K562 (cell line): ENCODE results near the gene GIMAP8. TPM values are rescaled to one million over a fixed set of nuclear protein-coding genes. Genes with fewer than 3 reads are reported as not detected.

ENCODE experiments used
- ATAC-seq: fragments of 200-7000 bp; cut with Tn5 transposase; 3 replicates; pipeline ENCODE4 v1.9.1; 2020; ENCODE audit warnings: moderate library complexity
- BruUV-seq: library from RNA; stranded (reverse); fragments of 400-500 nt; replicated peaks from 2 replicates; lab custom pipeline; 2021; lab: Mats Ljungman, UMichigan
- CTCF ChIA-PET: fragments of 300-600 bp; formaldehyde crosslinking; extraction: SDS; loops from one replicate; lab custom pipeline; 2021; ENCODE audit warnings: low intra/inter-chr PET ratio; lab: Yijun Ruan, JAX
- POLR2A ChIA-PET: fragments of 300-600, 350-650 bp; sonication (Branson Sonifier 250); formaldehyde crosslinking; extraction: SDS; loops from one replicate; lab custom pipeline; 2021; ENCODE audit warnings: antibody characterized with exemption, inconsistent platforms; lab: Yijun Ruan, JAX
- DNase-seq, 4 experiments: peaks; one replicate each; pipeline versions ENCODE4 v3.0.0 to v3.0.0-alpha.2; 2011 to 2018; ENCODE audit warnings: low spot score in 3 of 4, mixed read lengths in 3 of 4; ENCODE audit errors: extremely low read depth in 1 of 4
- FAIRE-seq: peaks from 2 replicates; lab custom pipeline; 2011; peaks lifted over from hg19 to GRCh38; lab: Jason Lieb, UNC
- H2AFZ ChIP-seq: 2 replicates; pipeline ENCODE4 v1.6.0; 2011; ENCODE audit warnings: low read depth, low read length, control low read depth, inconsistent platforms
- H3K27ac ChIP-seq: fragments of 200-600 bp; 3 replicates; pipeline ENCODE4 v1.8.0; 2011; ENCODE audit warnings: low read depth, mild to moderate bottlenecking, control low read depth, inconsistent platforms, low read length, moderate library complexity, mixed read lengths; ENCODE audit errors: extremely low read depth
- H3K27me3 ChIP-seq, 2 experiments: fragments of 300-600 bp in 1 of 2; 2 replicates in 1 of 2; 3 replicates in 1 of 2; pipeline versions ENCODE4 v1.6.0 to v1.8.0; 2011; ENCODE audit warnings: inconsistent platforms in 2 of 2, low read length in 2 of 2, mild to moderate bottlenecking in 1 of 2, mixed read lengths in 1 of 2, moderate library complexity in 1 of 2; ENCODE audit not compliant: control insufficient read depth in 2 of 2, insufficient read depth in 2 of 2
- H3K36me3 ChIP-seq: fragments of 300-600 bp; 3 replicates; pipeline ENCODE4 v1.8.0; 2011; ENCODE audit warnings: mild to moderate bottlenecking, low read length, inconsistent platforms; ENCODE audit not compliant: control insufficient read depth, insufficient read depth
- H3K4me1 ChIP-seq, 2 experiments: fragments of 200-600 bp in 1 of 2; replicated peaks in 1 of 2; 2 replicates in 1 of 2; 3 replicates in 1 of 2; pipeline versions ENCODE4 v1.5.1 to v1.8.0; 2011; ENCODE audit warnings: inconsistent platforms in 2 of 2, low read length in 2 of 2, mild to moderate bottlenecking in 1 of 2, mixed read lengths in 1 of 2, moderate library complexity in 1 of 2; ENCODE audit not compliant: control insufficient read depth in 2 of 2, insufficient read depth in 2 of 2
- H3K4me2 ChIP-seq: 2 replicates; pipeline ENCODE4 v1.6.1; 2011; ENCODE audit warnings: low read length, control low read depth, inconsistent platforms, mixed read lengths; ENCODE audit not compliant: insufficient read depth
- H3K4me3 ChIP-seq: fragments of 200-600 bp; sonication (generic), shearing (Covaris generic); 2 replicates; pipeline ENCODE4 v1.5.1; 2016; ENCODE audit warnings: control low read depth, inconsistent platforms
- H3K79me2 ChIP-seq: fragments of 200-600 bp; 3 replicates; pipeline ENCODE4 v1.8.0; 2011; ENCODE audit warnings: low read length, inconsistent platforms; ENCODE audit not compliant: control insufficient read depth, insufficient read depth
- H3K9ac ChIP-seq, 2 experiments: 2 replicates each; pipeline versions ENCODE4 v1.6.0 to v1.6.1; 2011; ENCODE audit warnings: low read depth in 2 of 2, low read length in 2 of 2, control low read depth in 1 of 2, inconsistent platforms in 1 of 2, mild to moderate bottlenecking in 1 of 2, mixed read lengths in 1 of 2; ENCODE audit not compliant: insufficient read depth in 1 of 2
- H3K9me1 ChIP-seq: one replicate; pipeline ENCODE4 v1.6.0; 2011; ENCODE audit warnings: inconsistent platforms, mild to moderate bottlenecking, low read length, moderate library complexity; ENCODE audit not compliant: control insufficient read depth, insufficient read depth
- H3K9me3 ChIP-seq: replicated peaks from 2 replicates; pipeline ENCODE4 v1.5.1; 2011; ENCODE audit warnings: low read depth, low read length, inconsistent platforms; ENCODE audit not compliant: control insufficient read depth, insufficient read depth
- H4K20me1 ChIP-seq: replicated peaks from 2 replicates; pipeline ENCODE4 v1.6.1; 2011; ENCODE audit warnings: low read length, inconsistent platforms, mixed read lengths; ENCODE audit not compliant: control insufficient read depth, insufficient read depth
- ATF3 ChIP-seq, 2 experiments: fragments of 450-650 bp in 1 of 2; sonication (generic) in 1 of 2; formaldehyde crosslinking in 1 of 2; IDR thresholded peaks in 1 of 2; conservative IDR thresholded peaks in 1 of 2; 2 replicates each; pipeline versions ENCODE4 v1.6.1 to v1.8.1; 2016 to 2023; ENCODE audit warnings: mild to moderate bottlenecking in 2 of 2, moderate library complexity in 2 of 2, inconsistent platforms in 1 of 2, missing genetic modification reagents in 1 of 2
- CEBPB ChIP-seq: fragments of 450-650 bp; IDR thresholded peaks from 2 replicates; pipeline ENCODE4 v1.6.1; 2016; ENCODE audit warnings: missing genetic modification characterization, missing compliant biosample characterization
- CEBPG ChIP-seq, 3 experiments: fragments of 200-800 bp in 1 of 3; sonication (Bioruptor generic) in 1 of 3; sonication (generic) in 1 of 3; formaldehyde crosslinking in 1 of 3; IDR thresholded peaks in 2 of 3; conservative IDR thresholded peaks in 1 of 3; 2 replicates each; pipeline versions ENCODE4 v1.6.1 to v1.8.0; 2016 to 2022; ENCODE audit warnings: missing compliant biosample characterization in 2 of 3, missing genetic modification characterization in 2 of 3, mild to moderate bottlenecking in 1 of 3, missing genetic modification reagents in 1 of 3
- ELF1 ChIP-seq: fragments of 200-800 bp; sonication (Bioruptor generic); IDR thresholded peaks from 2 replicates; pipeline ENCODE4 v1.6.1; 2016; ENCODE audit warnings: missing genetic modification characterization, missing compliant biosample characterization
- GATA2 ChIP-seq: sonication (generic); formaldehyde crosslinking; IDR thresholded peaks from 2 replicates; pipeline ENCODE4 v1.4.0; 2020; ENCODE audit warnings: mild to moderate bottlenecking, missing genetic modification reagents
- RAD21 ChIP-seq, 2 experiments: fragments of 250-450 bp in 1 of 2; fragments of 450-650 bp in 1 of 2; sonication (Bioruptor Pico) in 1 of 2; formaldehyde crosslinking in 1 of 2; IDR thresholded peaks in 1 of 2; conservative IDR thresholded peaks in 1 of 2; 2 replicates each; pipeline versions ENCODE4 v1.4.0 to v1.8.0; 2020 to 2022; ENCODE audit warnings: mild to moderate bottlenecking in 2 of 2, moderate library complexity in 1 of 2
- ZNF217 ChIP-seq: sonication (generic); formaldehyde crosslinking; IDR thresholded peaks from 2 replicates; pipeline ENCODE4 v1.8.0; 2022; ENCODE audit warnings: mild to moderate bottlenecking, missing genetic modification reagents
- ZNF609 ChIP-seq: sonication (generic); formaldehyde crosslinking; IDR thresholded peaks from 2 replicates; pipeline ENCODE4 v1.8.1; 2023; ENCODE audit warnings: missing genetic modification reagents, mild to moderate bottlenecking, borderline replicate concordance
- WGBS: fragments of 100-300 bp; shearing (Covaris generic); methylation state at CpG from one replicate; pipeline ENCODE4 v1.1.6; 2016; ENCODE audit warnings: low coverage, mixed read lengths; ENCODE audit not compliant: insufficient coverage; ENCODE audit errors: missing lambda C conversion rate; 5-methylcytosine and 5-hydroxymethylcytosine counted together
- in situ Hi-C: fragments of 300-500 bp; cut with MboI; formaldehyde crosslinking; loops from 4 replicates; pipeline ENCODE4 v1.15.0; 2018; ENCODE audit warnings: inconsistent platforms, mixed read lengths
- intact Hi-C: fragments of 100-400 bp; cut with micrococcal nuclease; formaldehyde crosslinking; loops from 2 replicates; pipeline ENCODE4 v1.14.2; 2022
- polyA plus RNA-seq, 8 experiments: library from polyadenylated mRNA; depleted of rRNA in 4 of 8; stranded (reverse) in 5 of 8; unstranded in 3 of 8; fragments of >200 nt; fragmentation: Nextera tagmentation in 2 of 8; fragmentation: Illumina TruSeq in 1 of 8; extraction: Ambion mirVana in 2 of 8; extraction: Trizol in 1 of 8; gene quantifications; 2 replicates each; pipeline versions ENCODE4 v1.2.1 to v1.2.3, GENCODE V29; 2011 to 2014; ENCODE audit warnings: inconsistent platforms in 1 of 8, missing spikeins in 1 of 8
- total RNA-seq, 7 experiments: library from RNA; depleted of rRNA in 6 of 7; stranded (reverse); fragments of >200 nt in 6 of 7; fragmentation: Illumina TruSeq in 2 of 7; extraction: Trizol in 2 of 7; gene quantifications; 2 replicates each; pipeline versions ENCODE4 v1.2.1 to v1.2.3, GENCODE V29; 2011 to 2021; ENCODE audit warnings: low replicate concordance in 1 of 7
- TF ChIP-seq, protein P1 (sequence below): sonication (generic); formaldehyde crosslinking; IDR thresholded peaks from 2 replicates; pipeline ENCODE4 v1.8.1; 2023; ENCODE audit warnings: mild to moderate bottlenecking, missing genetic modification reagents

GIMAP8 gene
- total and polyA plus RNA-seq, 9 of the 15 experiments (the other 6 are each of a cell fraction or from before 2014, with no cell fraction given): not detected

GRCh38 chr7:150425670-150426069, 24.8 kb upstream of the GIMAP8 start:
- WGBS: 13% methylated on average over 2 of the region's 4 CpGs
- ChIA-PET POLR2A (no interaction called here), CTCF (no interaction called here)

More at GRCh38 chr7:150425670-150426069, 24.8 kb upstream of the GIMAP8 start:
- BruUV-seq: no TSS peak
- peak; percentile 55 for FAIRE-seq
- no peaks in the 10 kb centered on the region for H3K9me3 ChIP-seq
- no peak overlapping the region for H3K4me2 ChIP-seq
- H3K9ac ChIP-seq: no peak overlapping the region
- no peak overlapping the region for H3K4me3 ChIP-seq
- H4K20me1 ChIP-seq: no peaks in the 10 kb centered on the region
- H3K27ac ChIP-seq: no peak overlapping the region
- no peak overlapping the region for H2AFZ ChIP-seq
- H3K9me1 ChIP-seq: no peaks in the 10 kb centered on the region
- intact Hi-C loops (no loop called here), in situ Hi-C loops (no loop called here)
- TF ChIP-seq CEBPG (CRISPR knock-in tag; IDR thresholded peaks at IDR 0.05) (peak; percentile 70), CEBPG (tag; conservative IDR thresholded peaks at IDR 0.05 in 1 of 2, IDR thresholded peaks at IDR 0.05 in 1 of 2) (peak in 1 of 2 experiments; percentile 52; a peak in 2 of 4 replicates), GATA2 (CRISPR knock-in tag) (no peak), ELF1 (tag) (no peak), ZNF609 (CRISPR knock-in tag) (no peak), RAD21 (CRISPR knock-in tag; conservative IDR thresholded peaks at IDR 0.05 in 1 of 2, IDR thresholded peaks at IDR 0.05 in 1 of 2) (no peak), ATF3 (IDR thresholded peaks at IDR 0.05) (peak; percentile 55), ATF3 (CRISPR knock-in tag; conservative IDR thresholded peaks at IDR 0.05) (no peak), CEBPB (0 out of 2 replicates have a peak, but pooled peaks have one; percentile 16), ZNF217 (CRISPR knock-in tag) (no peak)
- TF ChIP-seq, protein P1, sequence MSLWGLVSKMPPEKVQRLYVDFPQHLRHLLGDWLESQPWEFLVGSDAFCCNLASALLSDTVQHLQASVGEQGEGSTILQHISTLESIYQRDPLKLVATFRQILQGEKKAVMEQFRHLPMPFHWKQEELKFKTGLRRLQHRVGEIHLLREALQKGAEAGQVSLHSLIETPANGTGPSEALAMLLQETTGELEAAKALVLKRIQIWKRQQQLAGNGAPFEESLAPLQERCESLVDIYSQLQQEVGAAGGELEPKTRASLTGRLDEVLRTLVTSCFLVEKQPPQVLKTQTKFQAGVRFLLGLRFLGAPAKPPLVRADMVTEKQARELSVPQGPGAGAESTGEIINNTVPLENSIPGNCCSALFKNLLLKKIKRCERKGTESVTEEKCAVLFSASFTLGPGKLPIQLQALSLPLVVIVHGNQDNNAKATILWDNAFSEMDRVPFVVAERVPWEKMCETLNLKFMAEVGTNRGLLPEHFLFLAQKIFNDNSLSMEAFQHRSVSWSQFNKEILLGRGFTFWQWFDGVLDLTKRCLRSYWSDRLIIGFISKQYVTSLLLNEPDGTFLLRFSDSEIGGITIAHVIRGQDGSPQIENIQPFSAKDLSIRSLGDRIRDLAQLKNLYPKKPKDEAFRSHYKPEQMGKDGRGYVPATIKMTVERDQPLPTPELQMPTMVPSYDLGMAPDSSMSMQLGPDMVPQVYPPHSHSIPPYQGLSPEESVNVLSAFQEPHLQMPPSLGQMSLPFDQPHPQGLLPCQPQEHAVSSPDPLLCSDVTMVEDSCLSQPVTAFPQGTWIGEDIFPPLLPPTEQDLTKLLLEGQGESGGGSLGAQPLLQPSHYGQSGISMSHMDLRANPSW: no peak
- no peaks in the 10 kb centered on the region for H3K79me2 ChIP-seq
- H3K36me3 ChIP-seq: no peaks in the 10 kb centered on the region
- no peak for ATAC-seq
- peaks cover 5 to 12% of the 10 kb centered on the region in 2 experiments for H3K4me1 ChIP-seq
- DNase-seq: no peak
- H3K27me3 ChIP-seq: no peaks in the 10 kb centered on the region
